ENCODE measurements around the gene FMNL2.

FMNL2 gene

DNA sequence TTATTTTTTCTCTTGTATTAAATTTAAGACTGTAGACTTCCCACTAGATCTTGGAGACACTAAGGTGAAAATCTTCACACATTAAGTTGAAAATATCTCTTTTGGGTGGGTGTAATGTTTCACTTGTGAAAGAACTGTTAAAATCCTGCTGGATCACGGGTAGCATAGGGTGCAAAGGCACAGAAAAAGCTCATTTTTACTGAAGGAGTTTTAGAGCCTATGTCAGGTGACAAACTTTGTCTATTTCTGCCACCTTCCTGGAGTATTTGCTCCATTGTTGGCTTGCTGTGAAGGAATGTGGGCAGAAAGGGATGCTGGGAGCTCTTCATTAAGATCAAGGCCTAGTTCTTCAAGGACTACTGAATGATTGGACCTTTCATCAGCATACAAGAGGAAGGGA, 119.4 kb downstream of the FMNL2 start:
- POLR2A ChIA-PET, result no interaction called here
- CTCF ChIA-PET, result no interaction called here
- DNase-seq (ENCODE audit: extremely low spot score), result no peak
- TF ChIP-seq FOXK2 (IDR thresholded peaks at IDR 0.05) (no peak), SP1 (IDR thresholded peaks at IDR 0.05) (no peak), ARNT (IDR thresholded peaks at IDR 0.05) (no peak), L3MBTL2 (conservative IDR thresholded peaks at IDR 0.05) (no peak), NFRKB (IDR thresholded peaks at IDR 0.05) (no peak), CTBP1 (IDR thresholded peaks at IDR 0.05; ENCODE audit: borderline replicate concordance) (no peak)

- DNase-seq (ENCODE audit: extremely low spot score), result no peak
- ChIA-PET POLR2A (no interaction called here), CTCF (interaction anchor here (0.6 kb wide), 1 partner anchor 9 kb away, joined by 3 read pairs; no protein-coding TSS in a partner anchor)
- TF ChIP-seq TARDBP (IDR thresholded peaks at IDR 0.05) (no peak), NFRKB (IDR thresholded peaks at IDR 0.05) (no peak), BHLHE40 (IDR thresholded peaks at IDR 0.05; ENCODE audit: borderline replicate concordance) (no peak), FOXK2 (IDR thresholded peaks at IDR 0.05) (no peak), HDGF (IDR thresholded peaks at IDR 0.05; ENCODE audit: borderline replicate concordance) (no peak), L3MBTL2 (conservative IDR thresholded peaks at IDR 0.05) (no peak)
Measured at GRCh38 chr2:152454960-152455359, 120.0 kb downstream of the FMNL2 start.

GRCh38 chr2:152455738-152456137, 120.8 kb downstream of the FMNL2 start:
- TF ChIP-seq FOXK2 (IDR thresholded peaks at IDR 0.05), result no peak
- TF ChIP-seq ELF4 (IDR thresholded peaks at IDR 0.05), result no peak
- no peak for TF ChIP-seq BHLHE40 (IDR thresholded peaks at IDR 0.05; ENCODE audit: borderline replicate concordance)
- TF ChIP-seq CTBP1 (IDR thresholded peaks at IDR 0.05; ENCODE audit: borderline replicate concordance), result no peak
- no peak for TF ChIP-seq FOXM1 (IDR thresholded peaks at IDR 0.05; ENCODE audit: borderline replicate concordance)
- TF ChIP-seq HDGF (IDR thresholded peaks at IDR 0.05; ENCODE audit: borderline replicate concordance), result no peak
- TF ChIP-seq SP1 (IDR thresholded peaks at IDR 0.05), result no peak
- TF ChIP-seq L3MBTL2 (conservative IDR thresholded peaks at IDR 0.05), result no peak
- no peak for TF ChIP-seq TARDBP (IDR thresholded peaks at IDR 0.05)
- TF ChIP-seq ZNF384 (IDR thresholded peaks at IDR 0.05), result no peak
- TF ChIP-seq SUZ12 (IDR thresholded peaks at IDR 0.05), result no peak
- no peak for TF ChIP-seq ARNT (IDR thresholded peaks at IDR 0.05)
- no peak for TF ChIP-seq NFRKB (IDR thresholded peaks at IDR 0.05)
- ChIA-PET POLR2A (no interaction called here), CTCF (no interaction called here)
- DNase-seq (ENCODE audit: extremely low spot score), result no peak

- no peak for DNase-seq (ENCODE audit: extremely low spot score)
- TF ChIP-seq ZNF384 (IDR thresholded peaks at IDR 0.05), result no peak
- no peak for TF ChIP-seq ELF4 (IDR thresholded peaks at IDR 0.05)
- TF ChIP-seq, protein P1, sequence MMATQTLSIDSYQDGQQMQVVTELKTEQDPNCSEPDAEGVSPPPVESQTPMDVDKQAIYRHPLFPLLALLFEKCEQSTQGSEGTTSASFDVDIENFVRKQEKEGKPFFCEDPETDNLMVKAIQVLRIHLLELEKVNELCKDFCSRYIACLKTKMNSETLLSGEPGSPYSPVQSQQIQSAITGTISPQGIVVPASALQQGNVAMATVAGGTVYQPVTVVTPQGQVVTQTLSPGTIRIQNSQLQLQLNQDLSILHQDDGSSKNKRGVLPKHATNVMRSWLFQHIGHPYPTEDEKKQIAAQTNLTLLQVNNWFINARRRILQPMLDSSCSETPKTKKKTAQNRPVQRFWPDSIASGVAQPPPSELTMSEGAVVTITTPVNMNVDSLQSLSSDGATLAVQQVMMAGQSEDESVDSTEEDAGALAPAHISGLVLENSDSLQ (IDR thresholded peaks at IDR 0.05), result no peak
- no peak for TF ChIP-seq NFRKB (IDR thresholded peaks at IDR 0.05)
- TF ChIP-seq FOXA1 (IDR thresholded peaks at IDR 0.05), result no peak
- TF ChIP-seq L3MBTL2 (conservative IDR thresholded peaks at IDR 0.05), result no peak
- TF ChIP-seq FOXM1 (IDR thresholded peaks at IDR 0.05; ENCODE audit: borderline replicate concordance), result no peak
- TF ChIP-seq BHLHE40 (IDR thresholded peaks at IDR 0.05; ENCODE audit: borderline replicate concordance), result no peak
- no peak for TF ChIP-seq SUZ12 (IDR thresholded peaks at IDR 0.05)
- no peak for TF ChIP-seq ARNT (IDR thresholded peaks at IDR 0.05)
- no peak for TF ChIP-seq SP1 (IDR thresholded peaks at IDR 0.05)
- no peak for TF ChIP-seq FOXK2 (IDR thresholded peaks at IDR 0.05)
- no peak for TF ChIP-seq TARDBP (IDR thresholded peaks at IDR 0.05)
- no peak for TF ChIP-seq HDGF (IDR thresholded peaks at IDR 0.05; ENCODE audit: borderline replicate concordance)
- TF ChIP-seq CTBP1 (IDR thresholded peaks at IDR 0.05; ENCODE audit: borderline replicate concordance), result no peak
- no peak for TF ChIP-seq LEF1 (IDR thresholded peaks at IDR 0.05; ENCODE audit: borderline replicate concordance)
- ChIA-PET CTCF (no interaction called here), POLR2A (no interaction called here)
Measured at GRCh38 chr2:152456262-152456661, 121.3 kb downstream of the FMNL2 start.

DNA sequence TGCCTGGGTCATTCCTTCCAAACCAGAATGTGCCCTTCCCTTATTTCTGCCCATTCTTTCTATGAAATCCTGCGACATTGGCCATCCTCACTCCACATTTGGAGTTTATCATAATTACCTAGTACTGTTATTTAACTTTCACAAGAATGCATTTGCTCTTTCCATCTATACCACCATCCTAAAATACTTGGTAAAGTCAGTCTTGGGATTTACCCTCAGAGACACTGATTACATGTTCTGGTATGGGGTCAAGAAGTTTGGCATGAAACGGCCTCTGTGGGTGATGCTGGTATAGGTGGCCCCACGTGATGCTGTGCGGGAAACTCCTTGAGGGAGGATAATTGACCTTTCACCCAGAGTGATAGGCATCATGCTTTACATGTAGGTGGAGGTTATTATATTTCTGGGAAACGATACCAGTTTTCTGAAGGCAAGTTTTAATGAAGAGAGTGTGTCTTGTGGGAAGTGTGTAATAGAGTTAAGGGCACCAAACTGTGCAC, 123.5 kb downstream of the FMNL2 start:
- POLR2A ChIA-PET, result no interaction called here

DNA sequence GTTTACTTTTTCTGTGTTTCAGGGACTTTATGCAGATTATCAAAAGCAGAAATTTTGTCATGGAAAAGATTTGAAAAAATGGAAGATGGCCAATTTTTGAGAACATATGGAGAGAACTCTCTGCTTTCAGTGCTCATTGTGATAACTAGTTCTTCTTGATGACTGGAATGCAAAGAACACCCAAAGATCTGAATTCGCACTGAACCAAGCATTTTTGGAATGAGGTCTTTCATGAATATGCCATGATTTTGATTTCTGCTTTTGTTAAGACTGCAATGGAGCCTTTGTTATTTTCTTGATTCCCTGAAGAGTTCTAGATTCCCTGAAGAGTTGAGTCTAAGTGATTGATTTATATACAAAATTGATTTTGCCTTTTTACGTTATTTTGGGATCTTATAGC, 124.1 kb downstream of the FMNL2 start:
- POLR2A ChIA-PET, result no interaction called here
- DNase-seq (ENCODE audit: extremely low spot score), result no peak
- TF ChIP-seq ARNT (IDR thresholded peaks at IDR 0.05), result no peak
- no peak for TF ChIP-seq SUZ12 (IDR thresholded peaks at IDR 0.05)
- no peak for TF ChIP-seq TARDBP (IDR thresholded peaks at IDR 0.05)
- no peak for TF ChIP-seq CTBP1 (IDR thresholded peaks at IDR 0.05; ENCODE audit: borderline replicate concordance)
- CTCF ChIA-PET, result no interaction called here

More for the DNA sequence above, 123.5 kb downstream of the FMNL2 start:
- TF ChIP-seq LEF1 (IDR thresholded peaks at IDR 0.05; ENCODE audit: borderline replicate concordance), result no peak
- TF ChIP-seq HDGF (IDR thresholded peaks at IDR 0.05; ENCODE audit: borderline replicate concordance), result no peak
- TF ChIP-seq FOXA1 (IDR thresholded peaks at IDR 0.05), result no peak
- TF ChIP-seq TARDBP (IDR thresholded peaks at IDR 0.05), result no peak
- TF ChIP-seq CTBP1 (IDR thresholded peaks at IDR 0.05; ENCODE audit: borderline replicate concordance), result no peak
- TF ChIP-seq SP1 (IDR thresholded peaks at IDR 0.05), result no peak
- TF ChIP-seq FOXM1 (IDR thresholded peaks at IDR 0.05; ENCODE audit: borderline replicate concordance), result no peak
- TF ChIP-seq, protein P1 (IDR thresholded peaks at IDR 0.05), result no peak
- TF ChIP-seq BHLHE40 (IDR thresholded peaks at IDR 0.05; ENCODE audit: borderline replicate concordance), result no peak
- DNase-seq (ENCODE audit: extremely low spot score), result no peak
- CTCF ChIA-PET, result no interaction called here

DNA sequence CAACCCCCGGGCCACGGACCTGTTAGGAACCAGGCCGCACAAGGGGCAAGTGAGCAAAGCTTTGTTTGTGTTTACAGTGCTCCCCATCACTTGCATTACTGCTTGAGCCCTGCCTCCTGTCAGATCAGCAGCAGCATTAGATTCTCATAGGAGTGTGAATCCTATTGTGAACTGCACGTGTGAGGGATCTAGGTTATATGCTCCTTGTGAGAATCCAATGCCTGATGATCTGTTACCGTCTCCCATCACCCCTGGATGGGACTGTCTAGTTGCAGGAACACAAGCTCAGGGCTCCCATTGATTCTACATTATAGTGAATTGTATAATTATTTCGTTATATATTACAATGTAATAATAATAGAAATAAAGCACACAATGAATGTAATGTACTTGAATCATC, 125.6 kb downstream of the FMNL2 start:
- DNase-seq (ENCODE audit: extremely low spot score), result no peak
- TF ChIP-seq ELF4 (IDR thresholded peaks at IDR 0.05) (no peak), NFRKB (IDR thresholded peaks at IDR 0.05) (no peak), FOXA1 (IDR thresholded peaks at IDR 0.05) (no peak), CTBP1 (IDR thresholded peaks at IDR 0.05; ENCODE audit: borderline replicate concordance) (no peak), HDGF (IDR thresholded peaks at IDR 0.05; ENCODE audit: borderline replicate concordance) (no peak), LEF1 (IDR thresholded peaks at IDR 0.05; ENCODE audit: borderline replicate concordance) (no peak), L3MBTL2 (conservative IDR thresholded peaks at IDR 0.05) (no peak), ARNT (IDR thresholded peaks at IDR 0.05) (no peak), FOXK2 (IDR thresholded peaks at IDR 0.05) (no peak), ZNF384 (IDR thresholded peaks at IDR 0.05) (no peak)
- POLR2A ChIA-PET, result no interaction called here
- CTCF ChIA-PET, result no interaction called here

Measured in HEK293T (cell line).